Endothelial cell of umbilical vein (primary cell): ENCODE data around the gene F3. TPM values are rescaled to one million over a fixed set of nuclear protein-coding genes. Genes with fewer than 3 reads are reported as not detected.
"Not testable (repeated sequence)": the region's sequence is repeated elsewhere in the genome, so short reads cannot be mapped to it uniquely, and the experiment has no call there.

Source experiments
- BruUV-seq: library from RNA; stranded (reverse); fragments of 400-500 nt; replicated peaks from 2 replicates; lab custom pipeline; 2021; lab: Mats Ljungman, UMichigan
- CTCF ChIA-PET: fragments of 300-600, 350-600 bp; sonication (Branson Sonifier 250); formaldehyde crosslinking; loops from one replicate; lab custom pipeline; 2021; ENCODE audit warnings: antibody characterized with exemption, inconsistent platforms; lab: Charles Lee
- POLR2A ChIA-PET: fragments of 300-600, 350-600 bp; sonication (Branson Sonifier 250); formaldehyde crosslinking; loops from one replicate; lab custom pipeline; 2021; ENCODE audit warnings: antibody characterized with exemption, inconsistent platforms; lab: Charles Lee
- DNase-seq: peaks from one replicate; pipeline ENCODE4 v3.0.0-alpha.2; 2011; ENCODE audit warnings: low read depth, low spot score
- FAIRE-seq: peaks from 2 replicates; lab custom pipeline; 2011; peaks lifted over from hg19 to GRCh38; lab: Jason Lieb, UNC
- H2AFZ ChIP-seq: 2 replicates; pipeline ENCODE4 v1.6.0; 2012; ENCODE audit warnings: low read depth, low read length, control low read depth, inconsistent platforms
- H3K27ac ChIP-seq: 2 replicates; pipeline ENCODE4 v1.5.1; 2011; ENCODE audit warnings: low read depth, mild to moderate bottlenecking, control low read depth, low read length, moderate library complexity; ENCODE audit not compliant: insufficient read depth
- H3K27me3 ChIP-seq, 2 experiments: 2 replicates each; pipeline versions ENCODE4 v1.6.0 to v1.6.1; 2011; ENCODE audit warnings: low read length in 2 of 2, mixed read lengths in 1 of 2; ENCODE audit not compliant: control insufficient read depth in 2 of 2, insufficient read depth in 2 of 2
- H3K36me3 ChIP-seq, 2 experiments: 2 replicates in 1 of 2; 3 replicates in 1 of 2; pipeline ENCODE4 v1.5.1; 2011; ENCODE audit warnings: low read length in 2 of 2, mild to moderate bottlenecking in 1 of 2, moderate library complexity in 1 of 2; ENCODE audit not compliant: control insufficient read depth in 2 of 2, insufficient read depth in 2 of 2; ENCODE audit errors: extremely low read depth in 1 of 2
- H3K4me1 ChIP-seq: 3 replicates; pipeline ENCODE4 v1.5.1; 2011; ENCODE audit warnings: mild to moderate bottlenecking, low read length; ENCODE audit not compliant: control insufficient read depth, insufficient read depth; ENCODE audit errors: extremely low read depth
- H3K4me2 ChIP-seq: 2 replicates; pipeline ENCODE4 v1.6.1; 2011; ENCODE audit warnings: low read length, control low read depth, mixed read lengths; ENCODE audit not compliant: insufficient read depth
- H3K4me3 ChIP-seq, 3 experiments: fragments of 200-600 bp in 1 of 3; sonication (generic), shearing (Covaris generic) in 1 of 3; replicated peaks in 1 of 3; 2 replicates each; pipeline ENCODE4 v1.5.1; 2011 to 2016; ENCODE audit warnings: control low read depth in 3 of 3, low read length in 3 of 3, mild to moderate bottlenecking in 2 of 3, inconsistent platforms in 1 of 3, low read depth in 1 of 3, moderate library complexity in 1 of 3; ENCODE audit not compliant: insufficient read depth in 1 of 3
- H3K79me2 ChIP-seq: 2 replicates; pipeline ENCODE4 v1.6.0; 2012; ENCODE audit warnings: low read length, inconsistent platforms; ENCODE audit not compliant: control insufficient read depth, insufficient read depth
- H3K9ac ChIP-seq: replicated peaks from 2 replicates; pipeline ENCODE3; 2011; ENCODE audit warnings: low read length, control low read depth; ENCODE audit not compliant: insufficient read depth; ENCODE audit errors: extremely low read depth
- H3K9me1 ChIP-seq: replicated peaks from 3 replicates; pipeline ENCODE4 v1.6.0; 2011; ENCODE audit warnings: mild to moderate bottlenecking, low read length; ENCODE audit not compliant: control insufficient read depth, insufficient read depth; ENCODE audit errors: extremely low read depth
- H3K9me3 ChIP-seq: replicated peaks from 2 replicates; pipeline ENCODE4 v1.5.1; 2012; ENCODE audit warnings: low read length, inconsistent platforms; ENCODE audit not compliant: control insufficient read depth, insufficient read depth
- H4K20me1 ChIP-seq: replicated peaks from 2 replicates; pipeline ENCODE3; 2011; ENCODE audit warnings: mild to moderate bottlenecking, low read length; ENCODE audit not compliant: control insufficient read depth, insufficient read depth; ENCODE audit errors: extremely low read depth
- GATA2 ChIP-seq: IDR thresholded peaks from 2 replicates; pipeline ENCODE4 v1.7.0; 2011; ENCODE audit warnings: low read depth, mild to moderate bottlenecking, moderate library complexity, mixed read lengths, low read length; ENCODE audit not compliant: insufficient read length, insufficient read depth
- JUN ChIP-seq: IDR thresholded peaks from 2 replicates; pipeline ENCODE4 v1.6.1; 2011; ENCODE audit warnings: borderline replicate concordance, low read depth; ENCODE audit not compliant: insufficient read length, insufficient read depth
- POLR2AphosphoS5 ChIP-seq: IDR thresholded peaks from 2 replicates; pipeline ENCODE4 v1.6.1; 2012; ENCODE audit warnings: low read depth, mild to moderate bottlenecking, control low read depth, low read length, moderate library complexity; ENCODE audit not compliant: insufficient read depth
- dilution Hi-C: fragments of 300-500 bp; cut with MboI; formaldehyde crosslinking; loops from one replicate; pipeline ENCODE4 v1.15.0; 2019; ENCODE audit warnings: low sequenced_read_pairs; ENCODE audit not compliant: extremely low pct_ligation_motif_present
- intact Hi-C: fragments of 100-400 bp; cut with micrococcal nuclease; formaldehyde crosslinking; loops from one replicate; pipeline ENCODE4 v1.10.0; 2022
- polyA plus RNA-seq, 4 experiments: library from polyadenylated mRNA; depleted of rRNA in 3 of 4; stranded (reverse) in 3 of 4; unstranded in 1 of 4; fragments of >200 nt; gene quantifications; 2 replicates each; pipeline versions ENCODE4 v1.2.1 to v1.2.3, GENCODE V29; 2011 to 2012; ENCODE audit warnings: missing spikeins in 1 of 4
- total RNA-seq: library from RNA; stranded (reverse); gene quantifications from 2 replicates; pipeline ENCODE4 v1.2.3, GENCODE V29; 2021
- TF ChIP-seq, protein P1 (sequence below), 2 donors: IDR thresholded peaks; 1 replicate in 1 of 2; 2 replicates in 1 of 2; pipeline ENCODE4 v1.5.1; 2011; ENCODE audit warnings: low read length in 2 of 2, mild to moderate bottlenecking in 2 of 2, moderate library complexity in 2 of 2, control low read depth in 1 of 2, inconsistent platforms in 1 of 2, low read depth in 1 of 2; ENCODE audit not compliant: insufficient read depth in 1 of 2; ENCODE audit errors: extremely low read depth in 1 of 2
- TF ChIP-seq, protein P2 (sequence below): IDR thresholded peaks from 2 replicates; pipeline ENCODE4 v1.6.1; 2011; ENCODE audit not compliant: insufficient read depth, insufficient read length

Gene F3
- total and polyA plus RNA-seq, 2 donors (not counting 3 experiments of a cell fraction or from before 2014, with no cell fraction given) = 1.2 to 2.3 TPM

DNA sequence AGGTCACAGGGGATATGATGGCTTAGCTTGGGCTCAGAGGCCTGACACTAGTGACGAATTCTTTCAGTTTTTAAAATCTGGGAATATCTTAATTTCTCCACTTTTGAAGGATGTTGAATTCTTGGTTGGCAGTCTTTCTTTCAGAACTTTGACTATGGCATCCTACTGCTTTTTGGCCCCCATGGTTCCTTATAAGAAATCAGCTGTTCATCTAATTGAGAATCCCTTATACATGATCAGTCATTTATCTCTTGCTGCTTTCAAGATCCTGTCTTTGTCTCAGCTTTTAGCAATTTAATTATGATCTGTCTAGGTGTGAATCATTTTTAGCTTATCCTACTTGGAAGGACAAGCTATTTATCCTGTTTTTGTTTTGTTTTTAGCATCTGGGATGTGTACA lies 31.2 kb upstream of the F3 start:
- Histone ChIP-seq H3K27ac (no peak overlapping the region), H3K9me3 (no peaks in the 10 kb centered on the region), H3K4me3 (no peak overlapping the region), H3K79me2 (no peaks in the 10 kb centered on the region), H3K36me3 (no peaks in the 10 kb centered on the region), H3K9ac (no peak overlapping the region), H3K4me2 (no peak overlapping the region), H3K9me1 (no peaks in the 10 kb centered on the region), H2AFZ (no peak overlapping the region), H4K20me1 (no peaks in the 10 kb centered on the region), H3K27me3 (peaks cover 4% of the 10 kb centered on the region in 2 experiments), H3K4me1 (no peaks in the 10 kb centered on the region)
- TF ChIP-seq GATA2 = no peak
- TF ChIP-seq JUN = no peak
- TF ChIP-seq POLR2AphosphoS5 = no peak
- TF ChIP-seq, protein P1, sequence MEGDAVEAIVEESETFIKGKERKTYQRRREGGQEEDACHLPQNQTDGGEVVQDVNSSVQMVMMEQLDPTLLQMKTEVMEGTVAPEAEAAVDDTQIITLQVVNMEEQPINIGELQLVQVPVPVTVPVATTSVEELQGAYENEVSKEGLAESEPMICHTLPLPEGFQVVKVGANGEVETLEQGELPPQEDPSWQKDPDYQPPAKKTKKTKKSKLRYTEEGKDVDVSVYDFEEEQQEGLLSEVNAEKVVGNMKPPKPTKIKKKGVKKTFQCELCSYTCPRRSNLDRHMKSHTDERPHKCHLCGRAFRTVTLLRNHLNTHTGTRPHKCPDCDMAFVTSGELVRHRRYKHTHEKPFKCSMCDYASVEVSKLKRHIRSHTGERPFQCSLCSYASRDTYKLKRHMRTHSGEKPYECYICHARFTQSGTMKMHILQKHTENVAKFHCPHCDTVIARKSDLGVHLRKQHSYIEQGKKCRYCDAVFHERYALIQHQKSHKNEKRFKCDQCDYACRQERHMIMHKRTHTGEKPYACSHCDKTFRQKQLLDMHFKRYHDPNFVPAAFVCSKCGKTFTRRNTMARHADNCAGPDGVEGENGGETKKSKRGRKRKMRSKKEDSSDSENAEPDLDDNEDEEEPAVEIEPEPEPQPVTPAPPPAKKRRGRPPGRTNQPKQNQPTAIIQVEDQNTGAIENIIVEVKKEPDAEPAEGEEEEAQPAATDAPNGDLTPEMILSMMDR (IDR thresholded peaks at IDR 0.05; ENCODE audit: extremely low read depth in 1 of 2, insufficient read depth in 1 of 2, low read depth in 1 of 2, low read length in 2 of 2) = no peak
- TF ChIP-seq, protein P2, sequence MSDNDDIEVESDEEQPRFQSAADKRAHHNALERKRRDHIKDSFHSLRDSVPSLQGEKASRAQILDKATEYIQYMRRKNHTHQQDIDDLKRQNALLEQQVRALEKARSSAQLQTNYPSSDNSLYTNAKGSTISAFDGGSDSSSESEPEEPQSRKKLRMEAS = no peak
- ChIA-PET POLR2A (interaction anchor here (0.5 kb wide), 1 partner anchor 63 kb away, joined by 6 read pairs; no protein-coding TSS in a partner anchor), CTCF (no interaction called here)
- dilution Hi-C loops (no loop called here), intact Hi-C loops (no loop called here)
- no peak for DNase-seq
- BruUV-seq = no TSS peak
- no peak for FAIRE-seq

DNA sequence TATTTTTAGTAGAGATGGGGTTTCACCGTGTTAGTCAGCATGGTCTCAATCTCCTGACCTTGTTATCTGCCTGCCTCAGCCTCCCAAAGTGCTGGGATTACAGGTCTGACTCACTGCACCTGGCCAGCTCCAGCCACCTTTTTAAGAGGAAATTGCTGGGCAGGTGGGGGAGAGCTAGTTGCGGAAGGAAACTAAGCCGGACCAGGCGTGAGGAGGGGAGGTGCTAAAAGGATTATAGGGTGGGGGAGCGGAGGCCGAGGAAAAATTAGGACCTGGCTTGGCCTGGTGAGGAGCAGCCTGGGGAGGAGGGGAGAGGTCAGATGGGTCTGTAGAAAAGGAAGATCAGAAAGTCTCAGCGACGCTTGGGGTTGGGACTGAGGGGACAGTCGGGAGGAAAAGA lies 29.4 kb upstream of the F3 start:
- H3K4me2 ChIP-seq, H3K79me2 ChIP-seq, H3K36me3 ChIP-seq, H3K9me1 ChIP-seq, intact Hi-C loops, H3K27me3 ChIP-seq, H2AFZ ChIP-seq, H3K9me3 ChIP-seq, H3K4me1 ChIP-seq, DNase-seq, H4K20me1 ChIP-seq, FAIRE-seq, dilution Hi-C loops, H3K27ac ChIP-seq, POLR2A ChIA-PET, H3K9ac ChIP-seq, H3K4me3 ChIP-seq, BruUV-seq: not testable (repeated sequence)
- CTCF ChIA-PET = interaction anchor here (1.1 kb wide), 1 partner anchor 10 kb away, joined by 6 read pairs; no protein-coding TSS in a partner anchor

DNA sequence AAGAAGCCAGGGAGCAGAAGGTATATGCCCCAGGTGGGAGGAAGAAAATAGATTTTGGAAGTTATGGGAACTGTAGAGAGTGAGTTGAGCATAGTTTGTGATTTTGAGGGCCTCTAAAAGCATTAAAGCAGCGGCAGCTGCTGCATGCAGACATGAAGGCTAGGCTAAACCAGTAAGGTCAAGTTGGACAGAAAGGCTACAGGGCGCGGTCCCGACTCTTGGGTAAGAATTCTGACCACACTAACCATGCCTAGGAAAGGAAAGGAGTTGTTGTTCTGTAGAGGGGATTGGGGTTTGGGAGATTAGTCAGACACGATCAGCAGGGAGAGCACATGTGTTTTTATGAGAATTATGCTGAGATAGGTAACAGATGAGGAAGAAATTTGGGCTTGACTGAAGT lies 27.2 kb upstream of the F3 start:
- dilution Hi-C loops, H3K36me3 ChIP-seq, POLR2A ChIA-PET, H4K20me1 ChIP-seq, H3K4me3 ChIP-seq, H3K27ac ChIP-seq, FAIRE-seq, BruUV-seq, CTCF ChIA-PET, H2AFZ ChIP-seq, H3K4me1 ChIP-seq, H3K4me2 ChIP-seq, intact Hi-C loops, H3K9me1 ChIP-seq, H3K27me3 ChIP-seq, H3K9me3 ChIP-seq, H3K9ac ChIP-seq, H3K79me2 ChIP-seq, DNase-seq: not testable (repeated sequence)
